A549 (cell line): ENCODE data around the gene MIX23. TPM values are rescaled to one million over a fixed set of nuclear protein-coding genes. Genes with fewer than 3 reads are reported as not detected.

Source experiments
- ATAC-seq, 2 experiments: fragments of 200-7000 bp in 1 of 2; fragments of >200 bp in 1 of 2; cut with Nextera tagmentation in 1 of 2; cut with Tn5 transposase in 1 of 2; 3 replicates each; pipeline versions ENCODE4 v1.8.0 to v1.9.1; 2018 to 2020; ENCODE audit warnings: mild to moderate bottlenecking in 1 of 2, moderate library complexity in 1 of 2
- CTCF ChIA-PET: fragments of 300-600 bp; sonication (Branson Sonifier 250); formaldehyde crosslinking; extraction: SDS; loops from one replicate; lab custom pipeline; 2021; ENCODE audit warnings: antibody characterized with exemption, inconsistent platforms; lab: Yijun Ruan, JAX
- POLR2A ChIA-PET: fragments of 350-600 bp; formaldehyde crosslinking; extraction: SDS; loops from one replicate; lab custom pipeline; 2021; ENCODE audit warnings: antibody characterized with exemption, inconsistent platforms; lab: Yijun Ruan, JAX
- DNase-seq, 2 experiments: peaks; one replicate each; pipeline versions ENCODE4 v3.0.0 to v3.0.0-alpha.2; 2011 to 2016; ENCODE audit warnings: low read depth in 1 of 2, low spot score in 1 of 2
- FAIRE-seq: peaks from 2 replicates; lab custom pipeline; 2011; peaks lifted over from hg19 to GRCh38; lab: Jason Lieb, UNC
- H3K27ac ChIP-seq, 2 experiments: fragments of >200 bp; sonication (Bioruptor Twin); formaldehyde crosslinking; 3 replicates each; pipeline ENCODE4 v1.5.1; 2016 to 2017
- H3K4me1 ChIP-seq: fragments of >200 bp; sonication (Bioruptor Twin); formaldehyde crosslinking; 3 replicates; pipeline ENCODE4 v1.6.1; 2016
- H3K4me2 ChIP-seq: fragments of >200 bp; sonication (Bioruptor Twin); formaldehyde crosslinking; 3 replicates; pipeline ENCODE4 v1.6.1; 2016
- H3K4me3 ChIP-seq: fragments of >200 bp; sonication (Bioruptor Twin); formaldehyde crosslinking; 3 replicates; pipeline ENCODE4 v1.5.1; 2016
- H3K9me3 ChIP-seq: fragments of >200 bp; sonication (Bioruptor Twin); formaldehyde crosslinking; 3 replicates; pipeline ENCODE4 v1.6.1; 2016
- CBX8 ChIP-seq: fragments of 200-600 bp; sonication (generic); IDR thresholded peaks from 2 replicates; pipeline ENCODE4 v1.6.1; 2016
- EP300 ChIP-seq, 2 experiments: fragments of >200 bp; sonication (Bioruptor Twin); formaldehyde crosslinking; IDR thresholded peaks; 2 replicates in 1 of 2; 3 replicates in 1 of 2; pipeline ENCODE4 v1.6.1; 2016 to 2017
- FOSL2 ChIP-seq, 2 experiments: fragments of 450-650 bp in 1 of 2; fragments of >200 bp in 1 of 2; sonication (Bioruptor Twin) in 1 of 2; formaldehyde crosslinking; IDR thresholded peaks; 2 replicates each; pipeline versions ENCODE4 v1.5.0 to v1.6.1; 2016 to 2020; ENCODE audit warnings: mild to moderate bottlenecking in 1 of 2, moderate library complexity in 1 of 2
- JUN ChIP-seq, 2 experiments: fragments of >200 bp; sonication (Bioruptor Twin); formaldehyde crosslinking; IDR thresholded peaks; 2 replicates in 1 of 2; 3 replicates in 1 of 2; pipeline ENCODE4 v1.6.1; 2016 to 2017
- KDM1A ChIP-seq: fragments of 200-600 bp; sonication (generic); IDR thresholded peaks from 2 replicates; pipeline ENCODE4 v1.6.1; 2016; ENCODE audit warnings: low read depth, mild to moderate bottlenecking
- KDM5A ChIP-seq: fragments of 200-600 bp; sonication (generic); IDR thresholded peaks from 2 replicates; pipeline ENCODE4 v1.6.1; 2016; ENCODE audit warnings: antibody characterized with exemption, mild to moderate bottlenecking
- NPAS2 ChIP-seq: fragments of 250-450 bp; sonication (Bioruptor Pico); IDR thresholded peaks from 2 replicates; pipeline ENCODE4 v1.8.0; 2022; ENCODE audit warnings: mild to moderate bottlenecking, moderate library complexity, borderline replicate concordance
- PBX3 ChIP-seq: IDR thresholded peaks from 2 replicates; pipeline ENCODE4 v1.6.1; 2012
- PHF8 ChIP-seq: fragments of 200-600 bp; sonication (generic); IDR thresholded peaks from 2 replicates; pipeline ENCODE4 v1.6.1; 2016; ENCODE audit warnings: low read depth, mild to moderate bottlenecking, antibody characterized with exemption, moderate library complexity, borderline replicate concordance
- RAD21 ChIP-seq, 2 experiments: fragments of >200 bp in 1 of 2; sonication (Bioruptor Twin) in 1 of 2; formaldehyde crosslinking in 1 of 2; IDR thresholded peaks in 1 of 2; conservative IDR thresholded peaks in 1 of 2; 2 replicates in 1 of 2; 3 replicates in 1 of 2; pipeline ENCODE4 v1.6.1; 2012 to 2018; ENCODE audit warnings: inconsistent platforms in 1 of 2
- RFX5 ChIP-seq: fragments of 450-650 bp; IDR thresholded peaks from 2 replicates; pipeline ENCODE4 v1.7.1; 2014; ENCODE audit warnings: antibody characterized with exemption, mild to moderate bottlenecking, moderate library complexity
- TFCP2L1 ChIP-seq: fragments of 250-450 bp; sonication (Bioruptor Pico); IDR thresholded peaks from 2 replicates; pipeline ENCODE4 v1.5.0; 2021; ENCODE audit warnings: mild to moderate bottlenecking
- TP53 ChIP-seq: fragments of 250-450 bp; sonication (Bioruptor Pico); IDR thresholded peaks from 2 replicates; pipeline ENCODE4 v1.5.0; 2021; ENCODE audit warnings: mild to moderate bottlenecking, moderate library complexity
- ZC3H11A ChIP-seq: fragments of 450-650 bp; IDR thresholded peaks from 2 replicates; pipeline ENCODE4 v1.6.1; 2014; ENCODE audit warnings: antibody characterized with exemption, mild to moderate bottlenecking
- ZFP36 ChIP-seq: fragments of 450-650 bp; IDR thresholded peaks from 2 replicates; pipeline ENCODE4 v1.6.1; 2014; ENCODE audit warnings: borderline replicate concordance; ENCODE audit not compliant: partially characterized antibody
- WGBS: methylation state at CpG from one replicate; pipeline ENCODE4 v1.1.6; 2017; ENCODE audit errors: missing lambda C conversion rate; 5-methylcytosine and 5-hydroxymethylcytosine counted together
- polyA plus RNA-seq, 4 experiments: library from polyadenylated mRNA; depleted of rRNA in 3 of 4; stranded (reverse); fragments of >200 nt; fragmentation: RNase III in 1 of 4; extraction: RNeasy Plus Mini Kit Qiagen cat#74134 plus additional on column Dnase treatment in 1 of 4; gene quantifications; 2 replicates in 3 of 4; 3 replicates in 1 of 4; pipeline ENCODE4 v1.2.3, GENCODE V29; 2011 to 2017
- TF ChIP-seq, protein P1 (sequence below): fragments of >200 bp; sonication (Bioruptor Twin); formaldehyde crosslinking; IDR thresholded peaks from 3 replicates; pipeline ENCODE4 v1.5.1; 2016
- TF ChIP-seq, protein P2 (sequence below): fragments of 250-450 bp; sonication (Bioruptor Pico); IDR thresholded peaks from 2 replicates; pipeline ENCODE4 v1.5.0; 2020; ENCODE audit warnings: low read depth, mild to moderate bottlenecking, moderate library complexity

MIX23 gene
- polyA plus RNA-seq, 2 of the 4 experiments (the other 2 are of a cell fraction): 51.6 to 54.1 TPM

DNA sequence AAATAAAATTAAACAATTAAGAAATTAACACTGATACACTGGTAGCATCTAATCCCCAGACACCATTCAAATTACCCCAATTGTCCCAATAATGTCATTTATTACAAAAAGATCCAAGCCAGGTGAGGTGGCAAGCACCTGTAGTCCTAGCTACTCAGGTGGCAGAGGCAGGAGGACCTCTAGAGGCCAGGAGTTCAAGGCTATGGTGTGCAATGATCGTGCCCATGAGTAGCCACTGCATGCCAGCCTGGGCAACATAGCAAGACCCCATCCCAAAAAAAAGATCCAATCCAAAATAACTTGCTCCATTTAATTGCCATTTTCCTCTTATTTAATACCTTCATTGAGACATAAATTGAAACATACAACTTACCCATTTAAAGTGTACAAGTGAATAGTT, 40.2 kb downstream of the MIX23 start:
- FAIRE-seq: no peak
- POLR2A ChIA-PET: no interaction called here

DNA sequence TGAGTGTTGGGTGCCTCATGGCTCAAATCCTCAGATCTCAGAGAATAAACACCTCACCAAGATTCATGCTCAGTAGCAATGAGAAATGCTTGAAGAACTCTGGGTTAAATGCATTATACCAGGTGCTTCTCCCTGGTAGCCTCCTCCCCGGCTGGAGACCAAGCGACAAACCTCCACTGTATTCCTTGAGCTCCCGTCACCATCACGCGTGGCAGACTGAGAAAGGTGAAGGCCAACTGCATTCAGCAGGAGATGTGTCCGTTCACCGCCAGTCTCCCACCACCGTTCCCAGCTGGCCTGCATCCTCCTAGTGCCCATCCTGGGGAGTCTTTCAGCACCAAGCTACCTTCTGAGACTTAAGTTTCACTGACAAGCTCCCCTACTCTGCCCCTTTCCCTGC, 50.5 kb downstream of the MIX23 start:
- POLR2A ChIA-PET: no interaction called here
- 70% methylated on average over 8 of the region's 8 CpGs for WGBS
- no peak for DNase-seq
- Histone ChIP-seq H3K4me1 (no peaks in the 10 kb centered on the region), H3K4me3 (no peak overlapping the region), H3K9me3 (no peaks in the 10 kb centered on the region), H3K27ac (no peak overlapping the region), H3K4me2 (no peak overlapping the region)
- TF ChIP-seq NPAS2 (CRISPR knock-in tag) (no peak), KDM1A (no peak)
- FAIRE-seq: no peak
- ATAC-seq: no peak
- CTCF ChIA-PET: interaction anchor here (0.7 to 1.3 kb wide), 2 partner anchors 9 to 11 kb away, joined by 3 read pairs; no protein-coding TSS in a partner anchor

More for the DNA sequence above, 40.2 kb downstream of the MIX23 start:
- Histone ChIP-seq H3K9me3 (no peaks in the 10 kb centered on the region), H3K4me2 (no peak overlapping the region), H3K27ac (no peak overlapping the region), H3K4me1 (no peaks in the 10 kb centered on the region), H3K4me3 (no peak overlapping the region)
- DNase-seq: no peak
- TF ChIP-seq ZFP36 (no peak), PBX3 (no peak), EP300 (IDR thresholded peaks at IDR 0.05) (no peak), KDM5A (no peak), TP53 (CRISPR knock-in tag) (no peak), FOSL2 (IDR thresholded peaks at IDR 0.05) (no peak), FOSL2 (CRISPR knock-in tag; IDR thresholded peaks at IDR 0.05) (no peak), CBX8 (no peak), RAD21 (conservative IDR thresholded peaks at IDR 0.05 in 1 of 2, IDR thresholded peaks at IDR 0.05 in 1 of 2) (no peak)
- TF ChIP-seq, protein P1, sequence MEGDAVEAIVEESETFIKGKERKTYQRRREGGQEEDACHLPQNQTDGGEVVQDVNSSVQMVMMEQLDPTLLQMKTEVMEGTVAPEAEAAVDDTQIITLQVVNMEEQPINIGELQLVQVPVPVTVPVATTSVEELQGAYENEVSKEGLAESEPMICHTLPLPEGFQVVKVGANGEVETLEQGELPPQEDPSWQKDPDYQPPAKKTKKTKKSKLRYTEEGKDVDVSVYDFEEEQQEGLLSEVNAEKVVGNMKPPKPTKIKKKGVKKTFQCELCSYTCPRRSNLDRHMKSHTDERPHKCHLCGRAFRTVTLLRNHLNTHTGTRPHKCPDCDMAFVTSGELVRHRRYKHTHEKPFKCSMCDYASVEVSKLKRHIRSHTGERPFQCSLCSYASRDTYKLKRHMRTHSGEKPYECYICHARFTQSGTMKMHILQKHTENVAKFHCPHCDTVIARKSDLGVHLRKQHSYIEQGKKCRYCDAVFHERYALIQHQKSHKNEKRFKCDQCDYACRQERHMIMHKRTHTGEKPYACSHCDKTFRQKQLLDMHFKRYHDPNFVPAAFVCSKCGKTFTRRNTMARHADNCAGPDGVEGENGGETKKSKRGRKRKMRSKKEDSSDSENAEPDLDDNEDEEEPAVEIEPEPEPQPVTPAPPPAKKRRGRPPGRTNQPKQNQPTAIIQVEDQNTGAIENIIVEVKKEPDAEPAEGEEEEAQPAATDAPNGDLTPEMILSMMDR: no peak
- no peak for ATAC-seq
- CTCF ChIA-PET: no interaction called here
- WGBS: 22% methylated on average over 1 of the region's 1 CpG

DNA sequence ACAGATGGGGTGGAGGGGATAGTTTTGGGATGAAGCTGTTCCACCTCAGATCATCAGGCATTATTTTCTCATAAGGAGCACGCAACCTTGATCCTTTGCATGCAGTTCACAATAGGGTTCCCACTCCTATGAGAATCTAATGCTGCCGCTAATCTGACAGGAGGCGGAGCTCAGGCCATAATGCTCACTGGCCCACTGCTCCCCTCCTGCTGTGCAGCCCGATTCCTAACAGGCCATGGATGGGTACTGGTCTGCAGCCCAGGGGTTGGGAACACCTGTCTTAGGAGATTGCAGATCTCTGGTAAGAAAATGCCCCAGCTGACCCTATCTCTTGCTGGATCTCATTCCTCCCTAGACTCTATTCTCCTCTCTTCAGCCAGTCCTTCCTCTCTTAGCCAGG, 51.1 kb downstream of the MIX23 start:
- Histone ChIP-seq H3K9me3 (no peaks in the 10 kb centered on the region), H3K4me2 (no peak overlapping the region), H3K4me1 (no peaks in the 10 kb centered on the region), H3K4me3 (no peak overlapping the region), H3K27ac (no peak overlapping the region)
- 64% methylated on average over 4 of the region's 4 CpGs for WGBS
- ChIA-PET POLR2A (no interaction called here), CTCF (interaction anchor here (1.3 kb wide), 1 partner anchor 10 kb away, joined by 3 read pairs; no protein-coding TSS in a partner anchor)
- DNase-seq (no peak), FAIRE-seq (no peak), ATAC-seq (no peak)
- TF ChIP-seq, protein P2, sequence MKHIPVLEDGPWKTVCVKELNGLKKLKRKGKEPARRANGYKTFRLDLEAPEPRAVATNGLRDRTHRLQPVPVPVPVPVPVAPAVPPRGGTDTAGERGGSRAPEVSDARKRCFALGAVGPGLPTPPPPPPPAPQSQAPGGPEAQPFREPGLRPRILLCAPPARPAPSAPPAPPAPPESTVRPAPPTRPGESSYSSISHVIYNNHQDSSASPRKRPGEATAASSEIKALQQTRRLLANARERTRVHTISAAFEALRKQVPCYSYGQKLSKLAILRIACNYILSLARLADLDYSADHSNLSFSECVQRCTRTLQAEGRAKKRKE: no peak
- TF ChIP-seq TFCP2L1 (CRISPR knock-in tag) (no peak), ZC3H11A (no peak), PHF8 (no peak), RFX5 (no peak), JUN (IDR thresholded peaks at IDR 0.05) (no peak), FOSL2 (IDR thresholded peaks at IDR 0.05) (no peak), FOSL2 (CRISPR knock-in tag; IDR thresholded peaks at IDR 0.05) (no peak)
